H54 (cell line): ENCODE data around the gene CERK.
"Not testable (repeated sequence)": the region's sequence is repeated elsewhere in the genome, so short reads cannot be mapped to it uniquely, and the experiment has no call there.

ENCODE experiments used
- DNase-seq: peaks from one replicate; pipeline ENCODE4 v3.0.0; 2011; ENCODE audit warnings: low spot score, mixed read lengths; ENCODE audit not compliant: insufficient read length
- FAIRE-seq: peaks from 3 replicates; lab custom pipeline; 2011; peaks lifted over from hg19 to GRCh38; lab: Jason Lieb, UNC
- POLR2A ChIP-seq: IDR thresholded peaks from 2 replicates; pipeline ENCODE4 v1.6.1; 2011; ENCODE audit warnings: low read depth, mild to moderate bottlenecking, low read length

Gene CERK

DNA sequence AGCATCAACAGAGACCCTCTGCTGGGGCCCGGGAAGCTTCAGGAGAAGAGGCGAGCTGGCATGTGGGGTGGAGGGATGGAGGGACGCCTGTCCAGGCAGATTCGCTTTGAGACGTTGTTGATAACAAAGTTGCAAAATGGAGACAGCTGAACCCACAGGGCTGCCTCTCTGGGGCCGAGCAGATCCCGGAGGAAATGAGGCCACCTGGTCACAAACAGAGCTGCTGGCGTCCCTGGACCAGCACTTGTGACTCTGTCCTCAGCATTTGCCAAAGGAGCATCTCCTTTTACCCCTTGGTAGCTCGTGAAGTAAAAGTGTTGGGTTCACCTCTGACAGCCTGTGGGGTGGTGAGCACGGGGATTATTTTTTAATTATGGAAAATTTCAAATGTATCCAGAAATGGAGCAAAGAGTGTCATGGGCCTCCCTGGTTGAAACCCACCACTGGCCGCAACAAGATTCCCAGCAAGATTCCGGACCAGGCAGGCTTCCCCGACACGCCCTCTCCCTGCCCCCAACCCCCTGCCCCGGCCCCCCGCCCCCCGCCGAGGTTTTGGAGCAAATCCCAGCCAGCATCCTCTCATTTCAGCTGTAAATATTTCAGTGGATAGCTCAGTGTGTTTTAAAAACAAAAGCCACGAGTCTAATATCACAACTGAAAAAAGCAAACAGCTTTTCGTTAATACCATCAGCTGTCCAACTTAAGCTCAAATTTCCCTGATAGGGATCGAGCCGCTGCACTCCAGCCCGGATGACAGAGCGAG is 97.6 kb downstream of the CERK start:
- FAIRE-seq, result no peak

DNA sequence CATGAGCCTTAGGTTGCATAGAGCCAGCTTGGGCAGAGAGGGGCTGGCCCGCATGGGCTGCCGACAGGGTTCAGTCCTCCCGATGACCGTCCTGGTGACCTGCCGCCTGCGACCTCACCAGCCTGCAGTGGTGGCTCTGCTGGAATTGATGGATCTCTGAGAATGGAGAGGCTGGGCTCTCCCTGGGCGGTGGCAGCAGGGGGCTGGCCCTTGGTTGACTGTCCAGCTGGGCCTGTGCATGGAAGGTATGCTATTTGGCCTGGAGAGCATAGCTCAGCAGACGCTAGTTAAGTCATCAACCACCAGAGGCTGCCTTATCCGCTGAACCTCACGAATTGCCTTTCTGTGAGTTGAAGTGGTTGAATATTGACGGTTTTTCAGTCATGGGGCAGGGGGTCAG is 98.2 kb downstream of the CERK start:
- no peak for TF ChIP-seq POLR2A
- FAIRE-seq (no peak), DNase-seq (no peak)

More for the DNA sequence above, 97.6 kb downstream of the CERK start:
- no peak for TF ChIP-seq POLR2A
- DNase-seq, result no peak

DNA sequence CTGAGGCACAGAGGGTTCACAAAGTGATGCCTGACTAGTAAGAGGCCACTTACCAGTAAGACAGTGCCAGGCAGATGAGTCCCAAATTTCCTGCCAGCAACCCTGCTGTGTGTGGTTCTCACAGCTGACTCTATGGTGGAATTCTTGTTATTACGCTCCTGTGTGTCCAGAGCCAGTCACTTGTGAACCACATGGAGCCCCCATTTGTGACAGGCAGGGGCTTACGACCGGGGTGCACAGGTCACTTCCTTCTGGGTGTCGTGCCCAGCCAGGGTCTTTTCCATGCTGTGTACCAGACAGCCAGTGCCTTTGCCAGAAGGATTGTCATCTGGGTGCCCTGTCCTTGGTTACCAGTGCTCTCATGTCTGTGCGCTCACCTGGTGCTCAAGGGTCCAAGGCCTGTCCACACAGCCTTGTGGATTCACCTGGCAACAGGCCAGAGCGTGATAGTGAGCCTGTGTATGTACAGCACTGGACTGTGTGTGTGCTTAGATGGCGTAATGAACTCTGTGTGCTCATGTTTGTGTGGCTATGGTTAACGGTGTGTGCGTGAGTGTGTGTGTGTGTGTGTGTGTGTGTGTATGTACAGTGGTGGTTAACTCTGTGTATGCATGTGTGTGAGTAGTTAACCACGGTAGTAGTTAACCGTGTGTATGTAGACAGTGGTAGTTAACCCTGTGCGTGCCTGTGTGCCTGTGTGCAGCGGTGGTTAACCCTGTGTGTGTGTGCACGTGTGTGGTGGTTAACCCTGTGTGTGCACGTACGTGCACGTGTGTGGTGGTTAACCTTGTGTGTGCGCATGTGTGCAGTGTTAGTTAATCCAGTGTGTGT is 99.2 kb downstream of the CERK start:
- DNase-seq, result no peak
- TF ChIP-seq POLR2A, result no peak
- FAIRE-seq, result no peak

DNA sequence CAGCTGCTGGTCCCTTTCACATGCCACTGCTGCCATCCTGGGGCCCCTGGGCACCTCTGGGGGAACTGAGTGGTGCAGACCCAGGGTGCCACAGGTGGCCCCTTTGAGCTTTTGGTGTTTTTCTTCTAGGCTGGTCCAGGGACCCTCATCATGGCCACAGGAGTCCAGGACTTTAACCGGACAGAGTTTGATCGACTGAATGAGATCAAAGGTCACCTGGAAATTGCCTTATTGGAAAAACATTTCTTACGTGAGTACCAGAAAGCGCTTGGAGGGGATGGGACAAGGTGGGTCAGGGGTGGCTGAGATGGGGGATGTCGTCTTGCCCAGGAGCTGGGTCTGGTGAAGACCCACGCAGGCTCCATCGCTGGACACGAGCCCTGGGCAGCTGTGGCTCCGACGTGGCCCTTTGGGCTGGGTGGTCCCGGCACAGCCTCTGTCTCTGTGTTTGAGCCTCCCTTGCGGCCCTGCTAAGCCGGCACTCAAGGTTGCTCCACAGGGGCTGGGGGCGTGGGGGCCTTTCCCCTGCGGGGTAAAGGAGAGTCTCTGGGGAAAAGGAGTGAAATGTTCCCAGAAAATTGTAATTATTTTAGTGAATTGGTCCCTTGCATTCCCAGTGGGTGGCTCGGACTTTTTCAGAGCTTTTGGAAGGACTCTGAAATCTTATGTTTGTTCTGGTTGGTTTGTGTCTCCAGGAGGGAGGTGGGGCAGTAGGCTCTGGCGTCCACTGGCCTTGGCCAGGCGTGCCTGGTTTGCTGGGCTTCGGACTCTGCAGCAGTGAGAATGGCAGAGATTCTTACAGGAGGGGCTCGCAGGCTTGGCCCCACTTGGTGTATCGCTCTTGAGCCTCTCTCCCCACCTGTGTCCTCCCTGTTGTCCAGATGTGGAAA is 100.1 kb downstream of the CERK start:
- TF ChIP-seq POLR2A, result no peak
- DNase-seq (no peak), FAIRE-seq (no peak)

DNA sequence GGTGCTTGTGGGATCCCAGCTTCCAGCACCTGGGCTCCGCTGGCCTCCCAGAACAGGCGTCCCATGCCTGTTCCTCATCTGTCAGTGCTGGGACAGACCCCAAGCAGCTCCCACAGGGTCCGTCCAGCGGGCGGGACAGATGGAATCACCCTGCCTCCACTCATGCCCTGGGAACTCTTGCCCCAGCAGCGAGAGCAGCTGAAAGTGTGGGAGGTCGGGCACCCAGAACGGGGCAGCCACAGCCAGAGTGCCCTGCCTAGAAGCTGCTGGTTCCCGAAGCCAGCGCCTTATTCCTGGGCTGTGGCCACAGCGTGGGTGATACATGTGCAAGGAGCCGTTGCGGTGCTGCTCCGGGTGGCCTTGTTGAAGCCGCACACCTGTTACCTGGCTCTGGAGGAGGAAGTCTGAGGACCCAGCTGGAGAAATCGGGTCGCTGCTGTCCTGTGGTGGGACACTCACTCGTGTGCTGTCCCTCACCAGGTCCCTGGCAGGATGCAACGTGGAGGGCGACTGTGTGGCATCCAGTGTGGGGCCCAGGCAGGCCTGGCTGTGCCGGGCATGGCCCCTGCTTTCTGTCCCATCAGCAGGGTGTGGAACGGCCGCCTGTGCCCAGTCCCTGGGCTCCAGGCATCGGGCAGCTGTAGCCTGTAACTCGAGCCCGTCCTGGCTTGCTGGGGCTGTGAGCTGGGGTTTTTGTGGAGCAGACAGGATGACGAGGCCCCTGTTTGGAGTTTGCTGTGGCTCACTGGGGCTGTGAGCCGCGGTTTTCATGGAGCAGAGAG is 101.6 kb downstream of the CERK start:
- FAIRE-seq (no peak), DNase-seq (no peak)
- no peak for TF ChIP-seq POLR2A

DNA sequence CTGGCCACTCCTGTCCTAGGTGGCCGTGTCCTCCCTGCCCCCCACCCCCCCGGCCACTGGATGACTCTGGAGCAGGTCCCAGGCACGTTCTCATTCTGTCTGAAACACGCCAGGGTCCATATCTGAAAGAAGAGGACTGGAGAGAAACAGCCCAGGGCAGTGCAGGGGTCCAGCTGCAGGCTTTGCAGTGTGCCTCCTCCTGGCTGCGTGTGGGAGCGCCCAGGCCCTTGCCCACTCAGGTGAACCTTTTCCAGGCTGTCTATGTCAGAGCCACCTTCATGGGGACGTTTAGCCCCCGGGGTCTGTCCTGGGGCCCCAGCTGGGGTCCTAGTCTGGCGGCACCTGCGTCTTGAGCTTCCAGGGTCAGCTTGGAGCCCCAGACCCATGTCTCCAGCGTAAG is 102.3 kb downstream of the CERK start:
- no peak for TF ChIP-seq POLR2A
- no peak for FAIRE-seq

DNA sequence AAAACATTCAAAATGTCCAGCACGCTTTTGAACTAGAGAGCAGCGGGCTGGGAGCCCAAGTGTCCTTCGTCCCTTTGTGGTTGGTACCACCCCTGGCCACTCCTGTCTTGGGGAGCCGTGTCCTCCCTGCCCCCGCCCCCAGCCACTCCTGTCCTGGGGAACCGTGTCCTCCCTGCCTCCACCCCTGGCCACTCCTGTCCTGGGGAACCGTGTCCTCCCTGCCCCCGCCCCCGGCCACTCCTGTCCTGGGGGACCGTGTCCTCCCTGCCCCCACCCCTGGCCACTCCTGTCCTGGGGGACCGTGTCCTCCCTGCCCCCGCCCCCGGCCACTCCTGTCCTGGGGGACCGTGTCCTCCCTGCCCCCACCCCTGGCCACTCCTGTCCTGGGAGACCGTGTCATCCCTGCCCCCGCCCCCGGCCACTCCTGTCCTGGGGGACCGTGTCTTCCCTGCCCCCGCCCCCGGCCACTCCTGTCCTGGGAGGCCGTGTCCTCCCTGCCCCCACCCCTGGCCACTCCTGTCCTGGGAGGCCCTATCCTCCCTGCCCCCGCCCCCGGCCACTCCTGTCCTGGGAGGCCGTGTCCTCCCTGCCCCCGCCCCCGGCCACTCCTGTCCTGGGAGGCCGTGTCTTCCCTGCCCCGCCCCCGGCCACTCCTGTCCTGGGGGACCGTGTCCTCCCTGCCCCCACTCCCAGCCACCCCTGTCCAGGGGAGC is 102.9 kb downstream of the CERK start:
- FAIRE-seq, DNase-seq: not testable (repeated sequence)

More for the DNA sequence above, 102.3 kb downstream of the CERK start:
- no peak for DNase-seq
